GM20000 (cell line): ENCODE data around the gene FUNDC2.

Experiments used
- DNase-seq: peaks from one replicate; pipeline ENCODE4 v3.0.0; 2012; ENCODE audit warnings: low spot score
- TF ChIP-seq, protein P1 (sequence below): IDR thresholded peaks from 2 replicates; pipeline ENCODE4 v1.5.1; 2012; ENCODE audit warnings: mild to moderate bottlenecking, control low read depth; ENCODE audit errors: extremely low read depth, missing control alignments

Gene FUNDC2, protein sequence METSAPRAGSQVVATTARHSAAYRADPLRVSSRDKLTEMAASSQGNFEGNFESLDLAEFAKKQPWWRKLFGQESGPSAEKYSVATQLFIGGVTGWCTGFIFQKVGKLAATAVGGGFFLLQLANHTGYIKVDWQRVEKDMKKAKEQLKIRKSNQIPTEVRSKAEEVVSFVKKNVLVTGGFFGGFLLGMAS

DNA sequence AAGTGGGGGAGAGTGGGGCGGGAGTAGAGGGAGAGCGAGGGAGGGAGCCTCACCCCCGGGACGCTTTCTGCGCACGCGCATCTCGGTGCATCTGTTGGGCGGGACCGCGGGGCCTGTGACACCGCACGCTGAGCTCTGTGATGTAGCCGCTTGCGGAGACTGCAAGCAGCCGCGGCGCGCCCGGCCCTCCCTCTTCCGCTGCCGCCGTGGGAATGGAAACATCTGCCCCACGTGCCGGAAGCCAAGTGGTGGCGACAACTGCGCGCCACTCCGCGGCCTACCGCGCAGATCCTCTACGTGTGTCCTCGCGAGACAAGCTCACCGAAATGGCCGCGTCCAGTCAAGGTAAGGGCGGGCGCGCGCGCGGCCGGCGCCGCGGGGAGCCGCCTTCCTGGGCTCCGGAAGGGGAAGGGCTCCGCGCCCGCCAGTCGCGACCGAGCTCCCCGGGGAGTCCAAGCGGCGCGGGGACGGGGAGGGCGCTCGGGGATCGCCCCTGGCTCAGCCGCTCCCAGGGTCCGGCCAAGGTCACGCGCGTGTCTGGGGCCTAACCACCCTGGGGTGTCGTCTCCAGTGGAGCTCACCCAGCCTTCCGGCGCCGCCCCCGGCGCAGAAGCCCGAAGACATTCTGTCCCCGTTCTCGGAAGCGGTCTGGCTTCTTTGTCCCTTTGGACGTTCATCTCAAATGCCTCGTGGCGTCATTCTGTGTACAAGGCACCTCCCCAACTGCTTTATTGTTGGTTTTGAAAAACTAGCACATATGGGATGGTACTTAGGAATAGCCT lies at the start of gene FUNDC2:
TSS of gene FUNDC2 (plus strand) at position 118 of the 782 bp plus-strand sequence. CDS start at position 213, 95 bp downstream.
- DNase-seq = peak; percentile 86
- TF ChIP-seq, protein P1, sequence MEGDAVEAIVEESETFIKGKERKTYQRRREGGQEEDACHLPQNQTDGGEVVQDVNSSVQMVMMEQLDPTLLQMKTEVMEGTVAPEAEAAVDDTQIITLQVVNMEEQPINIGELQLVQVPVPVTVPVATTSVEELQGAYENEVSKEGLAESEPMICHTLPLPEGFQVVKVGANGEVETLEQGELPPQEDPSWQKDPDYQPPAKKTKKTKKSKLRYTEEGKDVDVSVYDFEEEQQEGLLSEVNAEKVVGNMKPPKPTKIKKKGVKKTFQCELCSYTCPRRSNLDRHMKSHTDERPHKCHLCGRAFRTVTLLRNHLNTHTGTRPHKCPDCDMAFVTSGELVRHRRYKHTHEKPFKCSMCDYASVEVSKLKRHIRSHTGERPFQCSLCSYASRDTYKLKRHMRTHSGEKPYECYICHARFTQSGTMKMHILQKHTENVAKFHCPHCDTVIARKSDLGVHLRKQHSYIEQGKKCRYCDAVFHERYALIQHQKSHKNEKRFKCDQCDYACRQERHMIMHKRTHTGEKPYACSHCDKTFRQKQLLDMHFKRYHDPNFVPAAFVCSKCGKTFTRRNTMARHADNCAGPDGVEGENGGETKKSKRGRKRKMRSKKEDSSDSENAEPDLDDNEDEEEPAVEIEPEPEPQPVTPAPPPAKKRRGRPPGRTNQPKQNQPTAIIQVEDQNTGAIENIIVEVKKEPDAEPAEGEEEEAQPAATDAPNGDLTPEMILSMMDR = no peak

DNA sequence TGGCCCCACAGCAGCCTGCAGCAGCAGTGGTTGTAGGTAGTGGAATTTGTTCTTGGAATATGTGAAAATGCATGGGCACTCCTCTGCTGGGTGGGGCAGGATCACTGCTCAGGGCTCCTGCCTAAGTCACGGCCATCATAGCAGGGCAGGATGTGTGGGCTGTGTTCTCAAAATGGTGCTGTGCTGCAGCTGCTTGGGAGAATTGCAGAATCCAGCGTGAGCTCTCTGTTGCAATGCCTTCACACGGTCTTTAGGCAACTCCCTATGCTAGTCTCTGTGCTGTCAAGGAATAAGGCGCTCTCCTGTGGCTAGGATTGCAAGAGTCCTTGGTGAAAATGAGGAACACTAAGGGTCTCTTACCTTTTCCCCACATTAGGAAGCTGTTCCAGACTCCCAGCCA lies 47.0 kb upstream of the FUNDC2 start:
- TF ChIP-seq, protein P1 = no peak
- DNase-seq = no peak

DNA sequence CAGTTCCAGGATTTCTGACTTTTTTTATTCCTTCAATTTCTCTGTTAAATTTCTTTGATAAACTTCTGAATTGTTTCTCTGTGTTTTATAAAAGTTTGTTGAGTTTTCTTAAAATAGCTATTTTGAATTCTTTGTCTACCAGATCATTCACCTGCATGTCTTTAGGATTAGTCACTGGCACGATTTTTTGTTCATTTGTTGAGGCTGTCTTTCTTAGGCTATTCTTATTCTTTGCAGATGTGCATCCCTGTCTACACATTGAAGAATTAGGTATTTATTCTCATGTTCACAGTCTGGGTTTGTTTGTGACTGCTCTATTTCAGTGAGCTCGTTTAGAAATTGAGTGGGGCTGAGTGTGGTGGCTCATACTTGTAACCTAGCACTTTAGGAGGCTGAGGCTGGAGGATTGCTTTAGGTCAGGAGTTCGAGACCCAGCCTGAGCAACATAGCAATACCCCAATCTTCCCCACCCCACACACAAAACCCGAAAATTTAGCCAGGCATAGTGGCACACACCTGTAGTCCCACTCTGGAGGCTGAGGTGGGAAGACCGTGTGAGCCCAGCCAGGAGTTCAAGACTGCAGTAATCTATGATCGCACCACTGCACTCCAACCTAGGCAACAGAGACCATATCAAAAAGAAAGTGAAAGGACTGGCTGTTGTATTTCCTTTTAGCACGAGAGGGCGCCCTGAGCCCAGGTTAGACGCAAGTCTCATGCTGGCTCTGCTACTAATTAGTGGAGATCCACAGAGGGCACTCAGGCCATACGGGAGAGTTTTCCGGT lies 46.1 kb upstream of the FUNDC2 start:
- TF ChIP-seq, protein P1 = peak; percentile 51
- DNase-seq = peak; percentile 44

DNA sequence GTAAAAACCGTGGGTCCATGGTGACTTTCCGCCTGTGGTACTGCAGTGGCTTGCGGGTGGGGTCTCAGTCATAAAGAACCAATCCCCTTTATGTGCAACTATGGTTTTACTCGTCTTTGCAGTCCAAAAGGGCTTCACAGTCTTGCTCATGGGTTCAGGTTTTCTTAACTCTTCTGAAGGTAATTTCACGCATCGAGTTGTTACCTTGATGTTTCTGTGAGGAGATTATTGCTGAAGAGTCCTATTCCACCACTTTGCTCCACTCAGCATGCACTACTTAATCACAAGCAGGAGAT lies 45.6 kb upstream of the FUNDC2 start:
- TF ChIP-seq, protein P1 = no peak
- DNase-seq = no peak

DNA sequence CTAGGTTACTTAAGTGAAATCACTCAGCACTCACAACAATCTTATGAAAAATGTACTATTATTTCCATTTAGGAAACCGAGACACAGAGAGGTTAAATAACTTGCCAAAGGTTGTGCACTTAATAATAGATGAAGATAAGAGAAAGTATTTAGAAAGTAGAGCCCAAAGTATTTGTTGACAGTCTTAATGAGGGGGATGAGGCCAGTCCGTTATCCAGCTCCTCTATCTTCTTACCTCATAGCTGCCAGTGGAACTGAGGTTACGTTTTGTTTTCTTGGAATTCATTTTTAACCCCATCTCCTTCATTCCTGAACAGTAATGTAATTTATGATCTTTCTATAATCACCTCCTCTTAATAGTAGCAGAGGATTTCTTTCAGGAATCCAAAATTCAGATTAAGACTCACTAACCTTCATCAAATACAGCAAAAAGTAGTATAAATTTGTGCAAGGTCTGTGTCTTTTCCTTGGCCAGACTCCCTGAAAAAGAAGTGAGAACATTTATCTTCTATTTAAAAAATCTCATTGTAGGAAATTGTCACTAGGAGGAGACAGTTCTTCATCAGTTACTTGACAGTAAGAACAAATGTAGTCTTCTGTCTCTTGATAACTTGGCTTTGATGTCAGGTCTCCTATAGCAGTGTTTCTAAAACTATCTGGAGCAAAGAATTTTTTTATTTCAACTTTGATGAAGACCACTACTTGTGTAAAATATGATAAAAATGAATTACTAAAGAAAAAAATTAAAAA lies 39.6 kb upstream of the FUNDC2 start:
- TF ChIP-seq, protein P1 = no peak
- no peak for DNase-seq

DNA sequence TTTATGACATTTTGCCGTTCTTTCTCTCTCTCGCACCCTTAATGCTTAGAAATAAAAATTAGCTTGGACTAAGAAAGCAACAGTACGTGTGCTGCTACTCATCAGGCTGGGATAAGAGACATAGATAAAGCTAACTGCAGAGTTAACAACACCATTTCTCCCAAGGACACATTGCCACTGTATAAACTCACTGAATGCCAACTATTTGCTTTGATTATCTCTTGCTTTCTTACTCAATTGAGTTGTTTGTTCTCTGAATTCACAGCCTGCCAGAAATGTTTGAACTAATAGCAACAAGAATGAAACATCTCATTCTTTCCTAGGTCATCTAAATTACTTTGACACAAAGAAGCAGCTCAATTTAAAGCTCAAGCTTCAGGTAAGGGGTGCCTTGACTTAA lies 38.7 kb upstream of the FUNDC2 start:
- TF ChIP-seq, protein P1 = no peak
- DNase-seq = no peak
